ENCODE data around the gene AMER2.

- TF ChIP-seq POLR2A (IDR thresholded peaks at IDR 0.05) (no peak), CTCF (IDR thresholded peaks at IDR 0.05) (no peak)
Measured at GRCh38 chr13:25168790-25169189, 3.3 kb downstream of the AMER2 start.

Data from esophagus squamous epithelium (tissue), 4 donors.